Fibroblast of lung (primary cell): Measurements from ENCODE around the gene COL4A3. TPM values are rescaled to one million over a fixed set of nuclear protein-coding genes. Genes with fewer than 3 reads are reported as not detected.

ENCODE experiments used
- DNase-seq, 2 donors: peaks; one replicate each; pipeline versions ENCODE4 v3.0.0 to v3.0.0-alpha.2; 2010; ENCODE audit warnings: low read depth in 2 of 2
- H2AFZ ChIP-seq: 2 replicates; pipeline ENCODE4 v1.5.1; 2012; ENCODE audit warnings: low read length, control low read depth, inconsistent platforms
- H3K27ac ChIP-seq: 2 replicates; pipeline ENCODE4 v1.5.1; 2011; ENCODE audit warnings: low read length, control low read depth; ENCODE audit not compliant: insufficient read depth
- H3K27me3 ChIP-seq: 2 replicates; pipeline ENCODE4 v1.5.1; 2011; ENCODE audit warnings: mild to moderate bottlenecking, low read length; ENCODE audit not compliant: control insufficient read depth, insufficient read depth
- H3K36me3 ChIP-seq: 2 replicates; pipeline ENCODE4 v1.5.1; 2011; ENCODE audit warnings: low read length; ENCODE audit not compliant: control insufficient read depth, insufficient read depth
- H3K4me1 ChIP-seq: 2 replicates; pipeline ENCODE4 v1.5.1; 2011; ENCODE audit warnings: low read length; ENCODE audit not compliant: control insufficient read depth, insufficient read depth; ENCODE audit errors: extremely low read depth
- H3K4me2 ChIP-seq: 2 replicates; pipeline ENCODE4 v1.5.1; 2011; ENCODE audit warnings: low read length, control low read depth; ENCODE audit not compliant: insufficient read depth; ENCODE audit errors: extremely low read depth
- H3K4me3 ChIP-seq, 4 experiments: fragments of 200-600 bp in 1 of 4; sonication (generic) in 1 of 4; replicated peaks in 1 of 4; 2 replicates each; pipeline ENCODE4 v1.5.1; 2011 to 2016; ENCODE audit warnings: low read length in 4 of 4, low read depth in 3 of 4, mild to moderate bottlenecking in 3 of 4, control low read depth in 2 of 4, inconsistent platforms in 1 of 4, mixed read lengths in 1 of 4; ENCODE audit not compliant: insufficient read depth in 1 of 4; ENCODE audit errors: control extremely low read depth in 1 of 4
- H3K79me2 ChIP-seq: 2 replicates; pipeline ENCODE4 v1.5.1; 2012; ENCODE audit warnings: mild to moderate bottlenecking, low read length, inconsistent platforms; ENCODE audit not compliant: control insufficient read depth, insufficient read depth
- H3K9ac ChIP-seq: 2 replicates; pipeline ENCODE4 v1.5.1; 2011; ENCODE audit warnings: mild to moderate bottlenecking, low read length, control low read depth; ENCODE audit not compliant: insufficient read depth
- H3K9me3 ChIP-seq: 2 replicates; pipeline ENCODE4 v1.5.1; 2012; ENCODE audit warnings: low read depth, low read length; ENCODE audit not compliant: control insufficient read depth, insufficient read depth
- H4K20me1 ChIP-seq: 2 replicates; pipeline ENCODE4 v1.5.1; 2011; ENCODE audit warnings: low read length; ENCODE audit not compliant: control insufficient read depth, insufficient read depth; ENCODE audit errors: extremely low read depth
- CTCF ChIP-seq, 2 donors: IDR thresholded peaks in 1 of 2; conservative IDR thresholded peaks in 1 of 2; 1 replicate in 1 of 2; 2 replicates in 1 of 2; pipeline ENCODE4 v1.5.1; 2011 to 2012; ENCODE audit warnings: low read length in 2 of 2, control low read depth in 1 of 2, inconsistent platforms in 1 of 2, low read depth in 1 of 2, mild to moderate bottlenecking in 1 of 2
- EZH2 ChIP-seq: IDR thresholded peaks from 2 replicates; pipeline ENCODE4 v1.5.1; 2012; ENCODE audit warnings: low read length, control low read depth, mild to moderate bottlenecking; ENCODE audit errors: missing control alignments
- polyA plus RNA-seq, 2 donors: library from polyadenylated mRNA; depleted of rRNA in 1 of 2; stranded (reverse) in 1 of 2; unstranded in 1 of 2; fragments of >200 nt; gene quantifications; 2 replicates each; pipeline ENCODE4 v1.2.1, GENCODE V29; 2011 to 2012; ENCODE audit warnings: missing spikeins in 1 of 2
- total RNA-seq: library from RNA; depleted of rRNA; stranded (reverse); fragments of >200 nt; gene quantifications from 2 replicates; pipeline ENCODE4 v1.2.1, GENCODE V29; 2014

The COL4A3 gene
- total and polyA plus RNA-seq, 2 donors (not counting 1 experiment from before 2014, with no cell fraction given) = 0.12 to 0.33 TPM

DNA sequence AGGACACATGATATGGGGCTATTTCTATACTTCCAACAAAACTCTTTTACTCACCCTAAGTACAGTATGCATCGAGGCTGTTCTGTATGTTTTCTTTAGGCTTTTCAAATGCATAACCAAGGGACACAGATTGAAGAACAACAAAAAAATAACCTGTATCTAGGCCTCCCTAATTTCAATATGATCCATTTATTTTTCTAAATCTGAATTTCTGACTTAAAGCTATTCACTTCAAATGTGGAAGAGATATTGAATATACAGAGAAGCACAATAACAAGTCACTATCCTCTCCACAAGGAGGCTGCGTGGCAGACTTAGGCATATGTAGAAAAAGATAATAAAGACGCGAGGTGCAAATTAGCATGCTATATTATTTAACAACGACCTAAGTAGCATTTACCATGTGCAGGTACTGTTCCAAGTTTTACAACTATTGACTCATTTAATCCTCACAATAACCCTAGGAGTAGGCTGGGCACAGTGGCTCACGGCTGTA lies 121.4 kb downstream of the COL4A3 start:
- no peaks in the 10 kb centered on the region for H3K36me3 ChIP-seq
- H3K27ac ChIP-seq = no peak overlapping the region
- H2AFZ ChIP-seq = no peak overlapping the region
- H3K79me2 ChIP-seq = no peaks in the 10 kb centered on the region
- H3K9ac ChIP-seq = no peak overlapping the region
- H3K4me2 ChIP-seq = no peak overlapping the region
- H3K9me3 ChIP-seq = no peaks in the 10 kb centered on the region
- no peak for TF ChIP-seq CTCF (conservative IDR thresholded peaks at IDR 0.05 in 1 of 2, IDR thresholded peaks at IDR 0.05 in 1 of 2; ENCODE audit: low read depth in 1 of 2, low read length in 2 of 2)
- no peak for TF ChIP-seq EZH2
- no peaks in the 10 kb centered on the region for H3K27me3 ChIP-seq
- no peak overlapping the region for H3K4me3 ChIP-seq
- DNase-seq = no peak
- no peaks in the 10 kb centered on the region for H3K4me1 ChIP-seq
- H4K20me1 ChIP-seq = no peaks in the 10 kb centered on the region

GRCh38 chr2:227287771-227288170 lies 123.3 kb downstream of the COL4A3 start:
- H4K20me1 ChIP-seq = no peaks in the 10 kb centered on the region
- H3K27ac ChIP-seq = no peak overlapping the region
- no peak overlapping the region for H2AFZ ChIP-seq
- DNase-seq = no peak
- H3K4me3 ChIP-seq = no peak overlapping the region
- TF ChIP-seq CTCF (conservative IDR thresholded peaks at IDR 0.05 in 1 of 2, IDR thresholded peaks at IDR 0.05 in 1 of 2; ENCODE audit: low read depth in 1 of 2, low read length in 2 of 2) (no peak), EZH2 (no peak)
- no peak overlapping the region for H3K4me2 ChIP-seq
- no peaks in the 10 kb centered on the region for H3K27me3 ChIP-seq
- H3K4me1 ChIP-seq = no peaks in the 10 kb centered on the region
- H3K9me3 ChIP-seq = no peaks in the 10 kb centered on the region
- H3K36me3 ChIP-seq = no peaks in the 10 kb centered on the region
- H3K9ac ChIP-seq = no peak overlapping the region
- no peaks in the 10 kb centered on the region for H3K79me2 ChIP-seq

GRCh38 chr2:227292314-227292713 lies 127.9 kb downstream of the COL4A3 start:
- H2AFZ ChIP-seq = no peak overlapping the region
- H3K79me2 ChIP-seq = no peaks in the 10 kb centered on the region
- no peaks in the 10 kb centered on the region for H3K27me3 ChIP-seq
- H4K20me1 ChIP-seq = no peaks in the 10 kb centered on the region
- DNase-seq = no peak
- H3K27ac ChIP-seq = no peak overlapping the region
- no peak overlapping the region for H3K9ac ChIP-seq
- no peaks in the 10 kb centered on the region for H3K36me3 ChIP-seq
- no peak overlapping the region for H3K4me2 ChIP-seq
- H3K4me1 ChIP-seq = no peaks in the 10 kb centered on the region
- H3K4me3 ChIP-seq = no peak overlapping the region
- TF ChIP-seq EZH2 = no peak
- H3K9me3 ChIP-seq = no peaks in the 10 kb centered on the region
